KMS-11 (cell line): Measurements from ENCODE around the gene RNF121.

Source experiments
- H2AFZ ChIP-seq: fragments of 200-600 bp; sonication (generic); 2 replicates; pipeline ENCODE4 v1.6.1; 2016; ENCODE audit warnings: antibody characterized with exemption, mixed run types, low read depth
- H3K27ac ChIP-seq: fragments of 200-600 bp; sonication (generic); 2 replicates; pipeline ENCODE4 v1.6.1; 2016; ENCODE audit warnings: mild to moderate bottlenecking, mixed run types
- H3K27me3 ChIP-seq: fragments of 200-600 bp; sonication (generic); 2 replicates; pipeline ENCODE4 v1.6.1; 2017; ENCODE audit warnings: mild to moderate bottlenecking, low read depth, mixed run types, moderate library complexity; ENCODE audit not compliant: insufficient read depth
- H3K36me3 ChIP-seq: fragments of 200-600 bp; sonication (generic); 2 replicates; pipeline ENCODE4 v1.6.1; 2017; ENCODE audit warnings: mild to moderate bottlenecking, mixed run types; ENCODE audit not compliant: insufficient read depth
- H3K4me1 ChIP-seq: fragments of 200-600 bp; sonication (generic); 2 replicates; pipeline ENCODE4 v1.6.1; 2016; ENCODE audit warnings: mild to moderate bottlenecking, low read depth, mixed run types; ENCODE audit not compliant: poor library complexity, severe bottlenecking
- H3K4me2 ChIP-seq: fragments of 200-600 bp; sonication (generic); 2 replicates; pipeline ENCODE4 v1.7.0; 2016; ENCODE audit warnings: mild to moderate bottlenecking, mixed run types
- H3K4me3 ChIP-seq: fragments of 200-600 bp; sonication (generic); IDR thresholded peaks from 2 replicates; pipeline ENCODE4 v1.6.1; 2017; ENCODE audit warnings: low read depth, low read length, mixed read lengths; ENCODE audit not compliant: insufficient read depth
- H3K79me2 ChIP-seq: fragments of 200-600 bp; sonication (generic); 2 replicates; pipeline ENCODE4 v1.6.1; 2016; ENCODE audit warnings: low read depth, mixed run types; ENCODE audit not compliant: insufficient read depth
- H3K9ac ChIP-seq: fragments of 200-600 bp; sonication (generic); 2 replicates; pipeline ENCODE4 v1.6.1; 2016; ENCODE audit warnings: mild to moderate bottlenecking, mixed run types
- H4K20me1 ChIP-seq: fragments of 200-600 bp; sonication (generic); 2 replicates; pipeline ENCODE4 v1.6.1; 2016; ENCODE audit warnings: mild to moderate bottlenecking, mixed run types; ENCODE audit not compliant: insufficient read depth
- CTCF ChIP-seq: fragments of 200-600 bp; sonication (generic); conservative IDR thresholded peaks from 2 replicates; pipeline ENCODE4 v1.6.1; 2017; ENCODE audit warnings: low read depth, mild to moderate bottlenecking, antibody characterized with exemption, low read length, moderate library complexity, mixed read lengths

The RNF121 gene

GRCh38 chr11:71946144-71946571, 17.3 kb downstream of the RNF121 start:
- H3K9ac ChIP-seq, result no peak overlapping the region
- H2AFZ ChIP-seq, result no peak overlapping the region
- no peaks in the 10 kb centered on the region for H3K27me3 ChIP-seq
- no peak overlapping the region for H3K4me3 ChIP-seq
- no peaks in the 10 kb centered on the region for H3K79me2 ChIP-seq
- H4K20me1 ChIP-seq, result 0 out of 2 replicates have a peak, but pooled peaks cover 4% of the 10 kb centered on the region
- no peaks in the 10 kb centered on the region for H3K36me3 ChIP-seq
- H3K27ac ChIP-seq, result no peak overlapping the region
- H3K4me1 ChIP-seq, result peaks cover 21% of the 10 kb centered on the region
- TF ChIP-seq CTCF, result no peak
- H3K4me2 ChIP-seq, result no peak overlapping the region

- Histone ChIP-seq H4K20me1 (0 out of 2 replicates have a peak, but pooled peaks cover 4% of the 10 kb centered on the region), H3K9ac (no peak overlapping the region), H3K4me2 (peak overlapping the region; percentile 15; the same call in 1 of the 2 replicates), H3K4me1 (peaks cover 21% of the 10 kb centered on the region), H3K27me3 (no peaks in the 10 kb centered on the region), H3K4me3 (no peak overlapping the region), H3K79me2 (no peaks in the 10 kb centered on the region), H3K27ac (no peak overlapping the region), H2AFZ (no peak overlapping the region), H3K36me3 (no peaks in the 10 kb centered on the region)
- no peak for TF ChIP-seq CTCF
These were observed 18.7 kb downstream of the RNF121 start for GRCh38 chr11:71947498-71947897.

- Histone ChIP-seq H2AFZ (no peak overlapping the region), H3K4me1 (peaks cover 21% of the 10 kb centered on the region), H3K9ac (no peak overlapping the region), H3K27me3 (no peaks in the 10 kb centered on the region), H4K20me1 (0 out of 2 replicates have a peak, but pooled peaks cover 4% of the 10 kb centered on the region), H3K4me2 (peak overlapping the region; percentile 47; the same call in 1 of the 2 replicates), H3K79me2 (no peaks in the 10 kb centered on the region), H3K27ac (no peak overlapping the region), H3K4me3 (no peak overlapping the region), H3K36me3 (no peaks in the 10 kb centered on the region)
- no peak for TF ChIP-seq CTCF
These were observed 19.6 kb downstream of the RNF121 start for GRCh38 chr11:71948314-71949027.

GRCh38 chr11:71949034-71949433, 20.2 kb downstream of the RNF121 start:
- H3K4me2 ChIP-seq, result no peak overlapping the region
- H4K20me1 ChIP-seq, result 0 out of 2 replicates have a peak, but pooled peaks cover 4% of the 10 kb centered on the region
- no peak overlapping the region for H2AFZ ChIP-seq
- H3K27me3 ChIP-seq, result no peaks in the 10 kb centered on the region
- no peak overlapping the region for H3K9ac ChIP-seq
- no peak for TF ChIP-seq CTCF
- H3K36me3 ChIP-seq, result no peaks in the 10 kb centered on the region
- peaks cover 21% of the 10 kb centered on the region for H3K4me1 ChIP-seq
- H3K27ac ChIP-seq, result no peak overlapping the region
- no peaks in the 10 kb centered on the region for H3K79me2 ChIP-seq
- no peak overlapping the region for H3K4me3 ChIP-seq
